ENCODE measurements around the gene DNAH1. TPM values are rescaled to one million over a fixed set of nuclear protein-coding genes. Genes with fewer than 3 reads are reported as not detected.

Gene DNAH1
- total and polyA plus RNA-seq, 2 of the 13 experiments (the other 11 are each of a cell fraction or from before 2014, with no cell fraction given) = 0.64 to 3.5 TPM

- ATAC-seq (no peak), FAIRE-seq (no peak), DNase-seq (ENCODE audit: low spot score) (no peak)
- in situ Hi-C loops (cut with HindIII; ENCODE audit: extremely low pct_ligation_motif_present, low pct_unique_long_range_greater_than_20kb) (no loop called here), intact Hi-C loops (cut with micrococcal nuclease; ENCODE audit: unreplicated experiment) (no loop called here)
- TF ChIP-seq TCF12 (IDR thresholded peaks at IDR 0.05) = no peak
- TF ChIP-seq TCF12 (CRISPR knock-in tag; IDR thresholded peaks at IDR 0.05) = no peak
- TF ChIP-seq KLF6 (CRISPR knock-in tag; IDR thresholded peaks at IDR 0.05) = no peak
- TF ChIP-seq, protein P1, sequence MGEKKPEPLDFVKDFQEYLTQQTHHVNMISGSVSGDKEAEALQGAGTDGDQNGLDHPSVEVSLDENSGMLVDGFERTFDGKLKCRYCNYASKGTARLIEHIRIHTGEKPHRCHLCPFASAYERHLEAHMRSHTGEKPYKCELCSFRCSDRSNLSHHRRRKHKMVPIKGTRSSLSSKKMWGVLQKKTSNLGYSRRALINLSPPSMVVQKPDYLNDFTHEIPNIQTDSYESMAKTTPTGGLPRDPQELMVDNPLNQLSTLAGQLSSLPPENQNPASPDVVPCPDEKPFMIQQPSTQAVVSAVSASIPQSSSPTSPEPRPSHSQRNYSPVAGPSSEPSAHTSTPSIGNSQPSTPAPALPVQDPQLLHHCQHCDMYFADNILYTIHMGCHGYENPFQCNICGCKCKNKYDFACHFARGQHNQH (CRISPR knock-in tag; IDR thresholded peaks at IDR 0.05) = no peak
- no peak for TF ChIP-seq KLF11 (CRISPR knock-in tag; IDR thresholded peaks at IDR 0.05)
- H3K27me3 ChIP-seq (ENCODE audit: control insufficient read depth in 1 of 2, insufficient read depth in 2 of 2, low read length in 2 of 2) = peaks cover 0 to 4% of the 10 kb centered on the region in 2 experiments; a peak in 1 of 5 replicates
- H2AFZ ChIP-seq (ENCODE audit: low read length) = no peak overlapping the region
- no peaks in the 10 kb centered on the region for H4K20me1 ChIP-seq (ENCODE audit: insufficient read depth, low read length)
- WGBS (ENCODE audit: low lambda C conversion rate) = 99% methylated on average over 5 of the region's 6 CpGs
- H3K9me3 ChIP-seq (ENCODE audit: low read length) = no peaks in the 10 kb centered on the region
- H3K9ac ChIP-seq (ENCODE audit: insufficient read depth, low read depth, low read length) = no peak overlapping the region
- peaks cover 15% of the 10 kb centered on the region for H3K4me1 ChIP-seq (ENCODE audit: insufficient read depth, low read length)
- H3K27ac ChIP-seq (ENCODE audit: extremely low read length, insufficient read depth, low read length) = no peak overlapping the region
- no peak overlapping the region for H3K4me2 ChIP-seq (ENCODE audit: low read depth, low read length)
- no TSS peak for BruUV-seq (replicated peaks)
- POLR2A ChIA-PET = no interaction called here
- peaks cover 17% of the 10 kb centered on the region for H3K79me2 ChIP-seq (ENCODE audit: insufficient read depth, low read length)
- H3K36me3 ChIP-seq (replicated peaks in 1 of 2; ENCODE audit: control insufficient read depth in 1 of 2, insufficient read depth in 2 of 2, low read length in 2 of 2) = peaks cover 28 to 71% of the 10 kb centered on the region in 2 experiments
- H3K4me3 ChIP-seq (replicated peaks in 1 of 3; ENCODE audit: insufficient read depth in 1 of 3, low read depth in 2 of 3, low read length in 3 of 3) = no peak overlapping the region
- CTCF ChIA-PET (ENCODE audit: low intra/inter-chr PET ratio, low total read pairs) = no interaction called here
Observed at GRCh38 chr3:52405066-52405465, 88.9 kb downstream of the DNAH1 start.

GRCh38 chr3:52405601-52406110 is 89.5 kb downstream of the DNAH1 start:
- H3K4me1 ChIP-seq (ENCODE audit: insufficient read depth, low read length) = peaks cover 15% of the 10 kb centered on the region
- no TSS peak for BruUV-seq (replicated peaks)
- H3K9ac ChIP-seq (ENCODE audit: insufficient read depth, low read depth, low read length) = no peak overlapping the region
- intact Hi-C loops (cut with micrococcal nuclease; ENCODE audit: unreplicated experiment) (no loop called here), in situ Hi-C loops (cut with HindIII; ENCODE audit: extremely low pct_ligation_motif_present, low pct_unique_long_range_greater_than_20kb) (no loop called here)
- H3K27me3 ChIP-seq (ENCODE audit: control insufficient read depth in 1 of 2, insufficient read depth in 2 of 2, low read length in 2 of 2) = peaks cover 0 to 4% of the 10 kb centered on the region in 2 experiments; a peak in 1 of 5 replicates
- H3K79me2 ChIP-seq (ENCODE audit: insufficient read depth, low read length) = peaks cover 17% of the 10 kb centered on the region
- H3K4me2 ChIP-seq (ENCODE audit: low read depth, low read length) = no peak overlapping the region
- ChIA-PET CTCF (ENCODE audit: low intra/inter-chr PET ratio, low total read pairs) (no interaction called here), POLR2A (no interaction called here)
- H3K27ac ChIP-seq (ENCODE audit: extremely low read length, insufficient read depth, low read length) = no peak overlapping the region
- H2AFZ ChIP-seq (ENCODE audit: low read length) = no peak overlapping the region
- WGBS (ENCODE audit: low lambda C conversion rate) = 98% methylated on average over 4 of the region's 4 CpGs
- H3K9me3 ChIP-seq (ENCODE audit: low read length) = no peaks in the 10 kb centered on the region
- ATAC-seq = no peak
- DNase-seq (ENCODE audit: low spot score) = no peak
- peaks cover 28 to 71% of the 10 kb centered on the region in 2 experiments for H3K36me3 ChIP-seq (replicated peaks in 1 of 2; ENCODE audit: control insufficient read depth in 1 of 2, insufficient read depth in 2 of 2, low read length in 2 of 2)
- H3K4me3 ChIP-seq (replicated peaks in 1 of 3; ENCODE audit: insufficient read depth in 1 of 3, low read depth in 2 of 3, low read length in 3 of 3) = no peak overlapping the region
- H4K20me1 ChIP-seq (ENCODE audit: insufficient read depth, low read length) = no peaks in the 10 kb centered on the region
- FAIRE-seq = no peak
- no peak for TF ChIP-seq ZNF670 (CRISPR knock-in tag; IDR thresholded peaks at IDR 0.05; ENCODE audit: borderline replicate concordance)
- TF ChIP-seq ZNF160 (CRISPR knock-in tag; IDR thresholded peaks at IDR 0.05) = no peak
- TF ChIP-seq KLF15 (CRISPR knock-in tag; IDR thresholded peaks at IDR 0.05; ENCODE audit: borderline replicate concordance) = no peak
- TF ChIP-seq ZNF432 (CRISPR knock-in tag; IDR thresholded peaks at IDR 0.05; ENCODE audit: borderline replicate concordance) = no peak
- no peak for TF ChIP-seq ZNF24 (IDR thresholded peaks at IDR 0.05)
- TF ChIP-seq ZUFSP (CRISPR knock-in tag; IDR thresholded peaks at IDR 0.05; ENCODE audit: borderline replicate concordance) = no peak
- no peak for TF ChIP-seq ZNF749 (CRISPR knock-in tag; IDR thresholded peaks at IDR 0.05; ENCODE audit: borderline replicate concordance)
- no peak for TF ChIP-seq ZNF225 (CRISPR knock-in tag; IDR thresholded peaks at IDR 0.05)
- TF ChIP-seq ZNF788 (CRISPR knock-in tag; IDR thresholded peaks at IDR 0.05; ENCODE audit: borderline replicate concordance) = no peak
- TF ChIP-seq ZNF567 (CRISPR knock-in tag; IDR thresholded peaks at IDR 0.05; ENCODE audit: borderline replicate concordance) = no peak
- no peak for TF ChIP-seq ZNF484 (CRISPR knock-in tag; IDR thresholded peaks at IDR 0.05; ENCODE audit: borderline replicate concordance, low read depth)
- TF ChIP-seq ZIK1 (CRISPR knock-in tag; IDR thresholded peaks at IDR 0.05; ENCODE audit: borderline replicate concordance, low read depth) = no peak
- no peak for TF ChIP-seq TARDBP (CRISPR knock-in tag; IDR thresholded peaks at IDR 0.05)
